ENCODE data around the gene KIF1B. TPM values are rescaled to one million over a fixed set of nuclear protein-coding genes. Genes with fewer than 3 reads are reported as not detected.

Gene KIF1B
- total and polyA plus RNA-seq, 9 of the 15 experiments (the other 6 are each of a cell fraction or from before 2014, with no cell fraction given), result 2.8 to 19.8 (median 11.9) TPM

DNA sequence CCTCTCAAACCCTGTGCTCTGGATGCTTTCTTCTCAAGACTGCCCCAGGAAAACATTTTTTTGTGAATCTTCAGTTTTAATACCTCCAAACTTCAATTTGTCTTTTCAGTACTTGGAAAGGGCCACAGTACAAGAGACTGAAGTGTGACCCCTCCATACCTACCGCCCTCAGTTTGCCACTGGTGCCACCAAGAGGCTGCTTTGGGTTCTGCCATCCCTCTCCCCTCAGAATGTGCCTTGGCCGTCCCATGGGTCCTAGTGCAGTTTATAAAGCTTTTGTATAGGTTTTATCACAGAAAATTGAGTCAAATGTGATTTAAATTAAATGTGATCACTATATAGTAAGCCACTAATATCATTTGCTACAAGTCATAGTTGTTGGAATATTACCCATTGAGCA lies 127.7 kb downstream of the KIF1B start (continued):
- TF ChIP-seq CTCFL (IDR thresholded peaks at IDR 0.05; ENCODE audit: borderline replicate concordance, insufficient read depth, low read depth, low read length, poor library complexity, severe bottlenecking), result no peak
- 0 out of 2 replicates have a peak, but pooled peaks have one; percentile 23 for TF ChIP-seq ARID2 (IDR thresholded peaks at IDR 0.05)
- TF ChIP-seq, protein P1, sequence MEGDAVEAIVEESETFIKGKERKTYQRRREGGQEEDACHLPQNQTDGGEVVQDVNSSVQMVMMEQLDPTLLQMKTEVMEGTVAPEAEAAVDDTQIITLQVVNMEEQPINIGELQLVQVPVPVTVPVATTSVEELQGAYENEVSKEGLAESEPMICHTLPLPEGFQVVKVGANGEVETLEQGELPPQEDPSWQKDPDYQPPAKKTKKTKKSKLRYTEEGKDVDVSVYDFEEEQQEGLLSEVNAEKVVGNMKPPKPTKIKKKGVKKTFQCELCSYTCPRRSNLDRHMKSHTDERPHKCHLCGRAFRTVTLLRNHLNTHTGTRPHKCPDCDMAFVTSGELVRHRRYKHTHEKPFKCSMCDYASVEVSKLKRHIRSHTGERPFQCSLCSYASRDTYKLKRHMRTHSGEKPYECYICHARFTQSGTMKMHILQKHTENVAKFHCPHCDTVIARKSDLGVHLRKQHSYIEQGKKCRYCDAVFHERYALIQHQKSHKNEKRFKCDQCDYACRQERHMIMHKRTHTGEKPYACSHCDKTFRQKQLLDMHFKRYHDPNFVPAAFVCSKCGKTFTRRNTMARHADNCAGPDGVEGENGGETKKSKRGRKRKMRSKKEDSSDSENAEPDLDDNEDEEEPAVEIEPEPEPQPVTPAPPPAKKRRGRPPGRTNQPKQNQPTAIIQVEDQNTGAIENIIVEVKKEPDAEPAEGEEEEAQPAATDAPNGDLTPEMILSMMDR (IDR thresholded peaks at IDR 0.05 in 2 of 3, conservative IDR thresholded peaks at IDR 0.05 in 1 of 3; ENCODE audit: insufficient read depth in 2 of 3, low read depth in 1 of 3, low read length in 3 of 3), result peak; percentile 78 to 86 (median 82)
- TF ChIP-seq ZNF668 (CRISPR knock-in tag; IDR thresholded peaks at IDR 0.05), result no peak
- no peak for TF ChIP-seq MTA1 (IDR thresholded peaks at IDR 0.05; ENCODE audit: borderline replicate concordance)
- no peak for TF ChIP-seq ZBTB17 (CRISPR knock-in tag; IDR thresholded peaks at IDR 0.05)
- TF ChIP-seq, protein P2, sequence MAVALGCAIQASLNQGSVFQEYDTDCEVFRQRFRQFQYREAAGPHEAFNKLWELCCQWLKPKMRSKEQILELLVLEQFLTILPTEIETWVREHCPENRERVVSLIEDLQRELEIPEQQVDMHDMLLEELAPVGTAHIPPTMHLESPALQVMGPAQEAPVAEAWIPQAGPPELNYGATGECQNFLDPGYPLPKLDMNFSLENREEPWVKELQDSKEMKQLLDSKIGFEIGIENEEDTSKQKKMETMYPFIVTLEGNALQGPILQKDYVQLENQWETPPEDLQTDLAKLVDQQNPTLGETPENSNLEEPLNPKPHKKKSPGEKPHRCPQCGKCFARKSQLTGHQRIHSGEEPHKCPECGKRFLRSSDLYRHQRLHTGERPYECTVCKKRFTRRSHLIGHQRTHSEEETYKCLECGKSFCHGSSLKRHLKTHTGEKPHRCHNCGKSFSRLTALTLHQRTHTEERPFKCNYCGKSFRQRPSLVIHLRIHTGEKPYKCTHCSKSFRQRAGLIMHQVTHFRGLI (CRISPR knock-in tag; IDR thresholded peaks at IDR 0.05), result no peak
- TF ChIP-seq, protein P3, sequence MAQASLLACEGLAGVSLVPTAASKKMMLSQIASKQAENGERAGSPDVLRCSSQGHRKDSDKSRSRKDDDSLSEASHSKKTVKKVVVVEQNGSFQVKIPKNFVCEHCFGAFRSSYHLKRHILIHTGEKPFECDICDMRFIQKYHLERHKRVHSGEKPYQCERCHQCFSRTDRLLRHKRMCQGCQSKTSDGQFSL (CRISPR knock-in tag; IDR thresholded peaks at IDR 0.05), result no peak
- TF ChIP-seq, protein P3 (tag; IDR thresholded peaks at IDR 0.05), result no peak
- TF ChIP-seq HMGN3 (IDR thresholded peaks at IDR 0.05; ENCODE audit: borderline replicate concordance, extremely low read depth, insufficient read length, low read depth, low read length), result no peak
- no peak for TF ChIP-seq ZBTB1 (CRISPR knock-in tag; IDR thresholded peaks at IDR 0.05; ENCODE audit: borderline replicate concordance, low read depth)
- TF ChIP-seq KLF6 (CRISPR knock-in tag; IDR thresholded peaks at IDR 0.05; ENCODE audit: borderline replicate concordance), result no peak
- no peak for TF ChIP-seq ADNP (tag; IDR thresholded peaks at IDR 0.05)
- TF ChIP-seq, protein P4, sequence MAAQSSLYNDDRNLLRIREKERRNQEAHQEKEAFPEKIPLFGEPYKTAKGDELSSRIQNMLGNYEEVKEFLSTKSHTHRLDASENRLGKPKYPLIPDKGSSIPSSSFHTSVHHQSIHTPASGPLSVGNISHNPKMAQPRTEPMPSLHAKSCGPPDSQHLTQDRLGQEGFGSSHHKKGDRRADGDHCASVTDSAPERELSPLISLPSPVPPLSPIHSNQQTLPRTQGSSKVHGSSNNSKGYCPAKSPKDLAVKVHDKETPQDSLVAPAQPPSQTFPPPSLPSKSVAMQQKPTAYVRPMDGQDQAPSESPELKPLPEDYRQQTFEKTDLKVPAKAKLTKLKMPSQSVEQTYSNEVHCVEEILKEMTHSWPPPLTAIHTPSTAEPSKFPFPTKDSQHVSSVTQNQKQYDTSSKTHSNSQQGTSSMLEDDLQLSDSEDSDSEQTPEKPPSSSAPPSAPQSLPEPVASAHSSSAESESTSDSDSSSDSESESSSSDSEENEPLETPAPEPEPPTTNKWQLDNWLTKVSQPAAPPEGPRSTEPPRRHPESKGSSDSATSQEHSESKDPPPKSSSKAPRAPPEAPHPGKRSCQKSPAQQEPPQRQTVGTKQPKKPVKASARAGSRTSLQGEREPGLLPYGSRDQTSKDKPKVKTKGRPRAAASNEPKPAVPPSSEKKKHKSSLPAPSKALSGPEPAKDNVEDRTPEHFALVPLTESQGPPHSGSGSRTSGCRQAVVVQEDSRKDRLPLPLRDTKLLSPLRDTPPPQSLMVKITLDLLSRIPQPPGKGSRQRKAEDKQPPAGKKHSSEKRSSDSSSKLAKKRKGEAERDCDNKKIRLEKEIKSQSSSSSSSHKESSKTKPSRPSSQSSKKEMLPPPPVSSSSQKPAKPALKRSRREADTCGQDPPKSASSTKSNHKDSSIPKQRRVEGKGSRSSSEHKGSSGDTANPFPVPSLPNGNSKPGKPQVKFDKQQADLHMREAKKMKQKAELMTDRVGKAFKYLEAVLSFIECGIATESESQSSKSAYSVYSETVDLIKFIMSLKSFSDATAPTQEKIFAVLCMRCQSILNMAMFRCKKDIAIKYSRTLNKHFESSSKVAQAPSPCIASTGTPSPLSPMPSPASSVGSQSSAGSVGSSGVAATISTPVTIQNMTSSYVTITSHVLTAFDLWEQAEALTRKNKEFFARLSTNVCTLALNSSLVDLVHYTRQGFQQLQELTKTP (IDR thresholded peaks at IDR 0.05; ENCODE audit: low read depth in 1 of 2, partially characterized antibody in 2 of 2), result no peak
- no peak for TF ChIP-seq MNT (conservative IDR thresholded peaks at IDR 0.05)
